Tibial artery (tissue), 4 donors: ENCODE results near the gene PCDH8.

Experiments used
- DNase-seq, 2 donors: peaks; one replicate each; pipeline ENCODE4 v3.0.0-alpha.2; 2019
- H3K27ac ChIP-seq, 2 donors: fragments of 200-600 bp; sonication (generic) in 1 of 2; 1 replicate in 1 of 2; 2 replicates in 1 of 2; pipeline ENCODE4 v1.5.1; 2018 to 2019; ENCODE audit warnings: mild to moderate bottlenecking in 1 of 2
- H3K27me3 ChIP-seq, 2 donors: fragments of 200-600 bp; sonication (generic) in 1 of 2; one replicate each; pipeline versions ENCODE4 v1.5.1 to v1.6.0; 2016 to 2019
- H3K36me3 ChIP-seq, 3 donors: fragments of 200-600 bp; sonication (generic) in 2 of 3; one replicate each; pipeline ENCODE4 v1.5.1; 2016 to 2019; ENCODE audit warnings: mild to moderate bottlenecking in 2 of 3
- H3K4me1 ChIP-seq, 4 donors: fragments of 200-600 bp; sonication (generic) in 2 of 4; 1 replicate in 3 of 4; 2 replicates in 1 of 4; pipeline ENCODE4 v1.5.1; 2016 to 2019
- H3K4me3 ChIP-seq, 2 donors: fragments of 200-600 bp; sonication (generic) in 1 of 2; 1 replicate in 1 of 2; 2 replicates in 1 of 2; pipeline ENCODE4 v1.5.1; 2018 to 2019; ENCODE audit warnings: mild to moderate bottlenecking in 2 of 2
- H3K9me3 ChIP-seq, 3 donors: fragments of 200-600 bp; sonication (generic) in 1 of 3; one replicate each; pipeline ENCODE4 v1.5.1; 2016 to 2019
- CTCF ChIP-seq, 2 experiments: fragments of 200-600 bp in 1 of 2; fragments of 450-650 bp in 1 of 2; IDR thresholded peaks; one replicate each; pipeline ENCODE4 v1.5.1; 2017 to 2019; ENCODE audit warnings: antibody characterized with exemption in 2 of 2, mild to moderate bottlenecking in 1 of 2, moderate library complexity in 1 of 2
- intact Hi-C: fragments of 100-400 bp; cut with DNase I; formaldehyde crosslinking; loops from one replicate; pipeline ENCODE4 v1.15.0; 2023; ENCODE audit warnings: low total_unique reads

PCDH8 gene

DNA sequence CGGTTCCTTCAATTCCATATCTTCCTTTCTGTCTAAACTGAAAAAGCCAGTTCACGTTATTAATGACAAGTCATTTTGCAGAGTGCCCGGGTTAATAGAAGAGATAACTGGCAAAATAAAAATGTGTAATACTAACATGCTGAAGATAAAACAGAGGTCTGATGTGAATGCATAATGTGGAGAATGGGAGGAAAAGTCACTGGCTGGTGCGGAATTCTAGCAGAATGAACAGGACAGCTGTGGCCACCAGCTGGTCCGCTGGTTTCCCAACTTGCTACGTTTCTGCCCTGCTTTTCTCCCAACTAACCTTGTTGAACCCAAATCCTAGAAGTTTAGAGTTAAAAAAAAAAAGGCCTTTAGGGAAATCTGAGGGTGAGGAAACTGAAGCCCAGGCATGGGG is 42.4 kb downstream of the PCDH8 start:
- DNase-seq = no peak
- H3K9me3 ChIP-seq = no peaks in the 10 kb centered on the region
- no peak for TF ChIP-seq CTCF (IDR thresholded peaks at IDR 0.05)
- no peak overlapping the region for H3K4me3 ChIP-seq
- no peak overlapping the region for H3K27ac ChIP-seq
- no peaks in the 10 kb centered on the region for H3K27me3 ChIP-seq
- no peaks in the 10 kb centered on the region for H3K4me1 ChIP-seq
- no peaks in the 10 kb centered on the region for H3K36me3 ChIP-seq
- intact Hi-C loops = no loop called here

DNA sequence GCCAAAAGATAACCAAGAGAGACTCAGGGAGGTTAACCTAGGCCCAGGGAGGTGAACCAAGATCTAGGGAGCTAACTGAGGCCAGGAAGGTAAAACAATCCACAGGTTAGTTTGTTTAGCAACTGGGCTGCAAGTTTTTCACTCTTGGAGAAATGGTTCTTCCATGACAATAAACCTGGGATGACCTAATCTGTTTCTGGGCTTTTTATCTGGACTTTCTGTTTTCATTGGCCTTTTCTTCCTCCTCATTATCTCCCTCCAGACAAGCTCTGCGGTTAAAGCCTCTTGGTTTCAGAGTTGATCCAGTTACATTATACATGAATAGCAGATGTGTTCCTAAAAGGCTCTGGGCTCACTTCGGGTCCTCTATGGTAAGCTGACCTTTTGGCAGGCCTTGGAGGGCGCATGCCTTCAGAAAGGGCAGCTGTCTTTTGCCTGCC is 44.2 kb downstream of the PCDH8 start:
- no peak for TF ChIP-seq CTCF (IDR thresholded peaks at IDR 0.05)
- Histone ChIP-seq H3K27ac (no peak overlapping the region), H3K27me3 (no peaks in the 10 kb centered on the region), H3K36me3 (no peaks in the 10 kb centered on the region), H3K9me3 (no peaks in the 10 kb centered on the region), H3K4me3 (no peak overlapping the region), H3K4me1 (no peaks in the 10 kb centered on the region)
- intact Hi-C loops = no loop called here
- DNase-seq = no peak

DNA sequence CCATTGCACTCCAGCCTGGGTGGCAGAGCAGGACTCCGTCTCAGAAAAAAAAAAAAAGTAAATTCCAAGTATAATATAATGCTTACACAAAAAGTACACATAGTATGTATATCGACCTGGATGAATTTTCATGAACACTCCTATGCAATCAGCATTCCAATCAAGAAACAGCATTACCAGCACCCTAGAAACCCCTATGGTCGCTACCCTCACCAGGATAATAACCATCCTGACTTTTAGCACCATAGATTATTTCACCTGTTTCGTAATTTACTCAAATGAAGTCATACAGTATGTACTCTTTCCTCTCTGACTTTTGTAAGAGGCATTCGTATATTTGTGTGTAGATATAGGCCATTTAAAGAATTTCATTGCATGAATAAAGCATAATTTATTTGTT is 47.6 kb downstream of the PCDH8 start:
- no peak for DNase-seq
- Histone ChIP-seq H3K27ac (no peak overlapping the region), H3K36me3 (no peaks in the 10 kb centered on the region), H3K9me3 (no peaks in the 10 kb centered on the region), H3K4me1 (no peaks in the 10 kb centered on the region), H3K27me3 (no peaks in the 10 kb centered on the region), H3K4me3 (no peak overlapping the region)
- intact Hi-C loops = no loop called here
- no peak for TF ChIP-seq CTCF (IDR thresholded peaks at IDR 0.05)

DNA sequence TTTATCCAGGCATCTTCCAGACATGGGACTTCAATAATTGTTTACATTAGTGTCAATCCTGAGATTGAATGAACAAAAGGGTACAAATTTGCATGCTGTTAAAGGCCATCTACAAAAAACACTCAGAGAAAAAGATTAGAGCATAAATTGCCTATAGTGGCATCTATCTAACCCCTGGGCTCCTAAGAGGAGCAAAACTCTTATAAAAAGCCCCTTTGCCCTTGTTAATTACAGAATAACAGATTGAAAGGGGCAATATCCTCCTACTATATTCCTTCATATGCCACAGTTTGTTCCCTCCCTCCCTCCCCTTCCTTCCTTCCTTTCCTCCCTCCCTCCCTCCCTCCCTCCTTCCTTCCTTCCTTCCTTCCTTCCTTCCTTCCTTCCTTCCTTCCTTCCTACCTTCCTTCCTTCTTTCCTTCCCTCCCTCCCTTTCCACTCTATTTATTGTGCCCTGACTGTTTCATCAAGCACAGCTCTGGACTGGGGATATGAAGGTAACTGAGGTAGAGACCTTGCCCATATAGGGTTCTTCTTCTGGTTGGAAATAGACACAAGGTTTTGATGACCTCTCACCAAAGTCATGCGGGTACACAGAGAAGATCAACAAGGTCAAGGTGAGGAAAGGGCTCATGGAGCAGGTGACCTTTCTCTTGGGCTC is 49.5 kb downstream of the PCDH8 start:
- Histone ChIP-seq H3K36me3 (no peaks in the 10 kb centered on the region), H3K4me1 (no peaks in the 10 kb centered on the region), H3K9me3 (no peaks in the 10 kb centered on the region), H3K4me3 (no peak overlapping the region), H3K27me3 (no peaks in the 10 kb centered on the region), H3K27ac (no peak overlapping the region)
- intact Hi-C loops = no loop called here
- no peak for DNase-seq
- no peak for TF ChIP-seq CTCF (IDR thresholded peaks at IDR 0.05)

DNA sequence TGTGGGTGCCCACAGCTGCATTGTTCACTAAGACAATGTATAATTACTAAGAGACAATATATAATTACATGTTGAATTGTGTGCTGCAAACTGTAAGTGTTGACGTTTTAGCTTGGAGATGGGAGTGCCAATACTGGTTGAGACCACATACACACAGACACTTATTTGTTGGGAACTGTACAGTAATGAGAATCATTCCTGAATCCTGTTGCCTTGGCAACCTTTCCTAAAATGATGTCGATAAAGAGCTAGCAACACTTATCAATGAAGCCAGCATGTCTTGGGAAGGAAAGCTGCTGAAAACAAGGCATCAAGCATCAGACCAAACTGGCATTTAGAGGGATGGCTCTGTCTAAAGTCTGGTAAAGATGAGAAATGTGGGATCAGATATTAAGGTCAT is 51.3 kb downstream of the PCDH8 start:
- no peak for TF ChIP-seq CTCF (IDR thresholded peaks at IDR 0.05)
- Histone ChIP-seq H3K27ac (no peak overlapping the region), H3K36me3 (no peaks in the 10 kb centered on the region), H3K4me3 (no peak overlapping the region), H3K27me3 (no peaks in the 10 kb centered on the region), H3K9me3 (no peaks in the 10 kb centered on the region), H3K4me1 (no peaks in the 10 kb centered on the region)
- intact Hi-C loops = no loop called here
- DNase-seq = no peak

- H3K27me3 ChIP-seq = no peaks in the 10 kb centered on the region
- H3K4me1 ChIP-seq = no peaks in the 10 kb centered on the region
- no peaks in the 10 kb centered on the region for H3K9me3 ChIP-seq
- H3K36me3 ChIP-seq = no peaks in the 10 kb centered on the region
- no peak for TF ChIP-seq CTCF (IDR thresholded peaks at IDR 0.05)
- no peak for DNase-seq
- H3K27ac ChIP-seq = no peak overlapping the region
- intact Hi-C loops = no loop called here
- no peak overlapping the region for H3K4me3 ChIP-seq
Measured at GRCh38 chr13:52794589-52794988, 53.9 kb downstream of the PCDH8 start.
